ENCODE results near the gene GTPBP6.
"Not testable (repeated sequence)": the region's sequence is repeated elsewhere in the genome, so short reads cannot be mapped to it uniquely, and the experiment has no call there.

Gene GTPBP6

DNA sequence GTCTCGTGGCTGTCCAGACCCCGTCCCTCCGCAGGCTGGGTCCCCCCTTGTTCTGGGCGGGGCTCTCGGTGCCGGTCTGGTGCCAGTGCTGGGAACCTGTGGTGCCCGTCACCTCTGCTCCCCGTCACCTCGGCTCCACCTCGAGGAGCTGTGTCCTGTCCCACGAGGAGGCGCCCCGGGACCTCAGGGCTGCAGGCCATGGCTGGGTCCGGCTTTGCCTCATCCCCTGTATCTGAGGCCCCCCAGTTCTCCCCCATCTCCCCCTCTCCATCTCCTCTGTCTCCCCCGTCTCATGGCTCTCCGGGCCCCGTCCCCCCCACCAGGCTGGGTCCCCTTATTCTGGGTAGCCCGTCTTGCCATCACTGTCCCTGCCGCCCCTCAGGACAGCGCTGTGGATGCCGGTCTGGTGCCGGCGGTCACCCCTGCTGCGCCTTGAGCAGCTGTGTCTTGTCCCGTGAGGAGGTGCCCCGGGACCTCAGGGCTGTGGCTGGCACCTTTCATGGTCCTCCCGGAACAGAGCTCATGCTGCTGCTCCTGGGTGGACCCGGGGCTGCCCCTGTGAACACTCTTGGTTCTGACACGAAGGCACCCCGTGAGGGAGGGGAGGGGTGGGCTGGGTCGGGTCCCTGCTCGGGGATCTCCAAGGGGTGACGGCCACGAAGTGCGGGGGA, 13.4 kb upstream of the GTPBP6 start:
- H3K4me1 ChIP-seq (ENCODE audit: control insufficient read depth, low read depth, low read length), result no peaks in the 10 kb centered on the region
- peaks cover 5% of the 10 kb centered on the region for H3K27me3 ChIP-seq (ENCODE audit: control insufficient read depth, insufficient read depth, low read length)
- H3K9me3 ChIP-seq (ENCODE audit: control insufficient read depth, low read depth, low read length), result no peaks in the 10 kb centered on the region
- peak overlapping the region; percentile 22 for H3K4me3 ChIP-seq (ENCODE audit: low read length)
- no peaks in the 10 kb centered on the region for H3K36me3 ChIP-seq (ENCODE audit: control insufficient read depth, low read depth, low read length)
- no peak overlapping the region for H3K27ac ChIP-seq (ENCODE audit: low read length)
- no peak overlapping the region for H3K9ac ChIP-seq (ENCODE audit: low read length)

DNA sequence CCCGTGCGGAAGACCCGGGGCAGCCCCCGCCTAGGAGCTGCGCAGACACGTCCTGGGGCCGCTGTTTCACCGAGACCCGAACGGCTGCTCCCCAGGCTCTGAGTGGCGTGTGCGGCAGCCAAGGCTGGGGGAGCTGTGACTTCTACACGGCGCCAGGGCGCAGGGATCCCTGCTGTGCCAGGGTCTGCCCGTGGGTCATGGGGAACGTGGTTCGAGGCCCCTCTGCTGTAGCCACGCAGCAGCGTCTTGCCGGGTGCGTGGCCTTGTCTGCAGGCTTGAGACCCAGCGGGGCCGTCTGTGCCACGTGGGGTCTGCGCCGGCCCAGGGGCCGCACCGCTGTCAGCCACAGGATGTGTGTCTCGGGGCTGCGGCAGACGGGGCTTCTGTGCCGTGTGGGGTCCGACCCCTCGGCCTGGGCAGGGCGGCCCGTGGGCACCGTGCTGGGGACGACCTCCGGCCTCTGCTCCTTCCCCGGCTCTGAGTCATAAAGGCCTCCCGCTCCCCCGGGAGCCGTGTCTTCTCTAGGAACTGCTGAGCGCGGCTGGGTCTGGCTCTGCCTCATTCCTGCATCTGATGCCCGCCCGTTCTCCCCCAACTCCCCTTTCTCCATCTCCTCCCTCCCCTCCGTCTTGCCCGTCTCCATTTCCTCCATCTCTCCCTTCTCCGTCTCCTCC, 12.7 kb upstream of the GTPBP6 start:
- Histone ChIP-seq H3K9ac (ENCODE audit: low read length) (peak overlapping the region; percentile 17), H3K36me3 (ENCODE audit: control insufficient read depth, low read depth, low read length) (no peaks in the 10 kb centered on the region), H3K27me3 (ENCODE audit: control insufficient read depth, insufficient read depth, low read length) (peaks cover 5% of the 10 kb centered on the region), H3K4me3 (ENCODE audit: low read length) (peak overlapping the region; percentile 22), H3K4me1 (ENCODE audit: control insufficient read depth, low read depth, low read length) (no peaks in the 10 kb centered on the region), H3K27ac (ENCODE audit: low read length) (no peak overlapping the region), H3K9me3 (ENCODE audit: control insufficient read depth, low read depth, low read length) (no peaks in the 10 kb centered on the region)

DNA sequence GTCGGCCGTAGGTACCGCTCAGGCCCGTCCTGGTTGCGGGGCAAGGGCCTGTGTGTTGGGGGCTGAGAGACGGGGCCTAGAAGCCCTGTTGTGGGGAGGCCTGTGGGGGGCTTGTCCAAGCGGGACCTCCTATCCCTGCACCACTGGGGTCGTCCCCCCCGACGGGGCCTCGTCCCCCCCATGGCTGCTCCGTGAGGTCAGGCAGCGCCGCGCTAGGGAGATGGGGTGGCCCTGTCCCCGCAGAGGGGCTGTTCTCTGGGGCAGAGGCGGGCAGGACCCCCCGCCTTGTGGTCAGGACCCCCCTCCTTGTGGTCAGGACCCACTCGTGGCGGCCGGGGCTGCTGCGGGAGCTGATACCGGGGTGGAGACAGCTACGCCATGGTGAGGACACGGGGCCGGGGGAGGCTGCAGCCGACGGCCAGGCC, 12.1 kb upstream of the GTPBP6 start:
- Histone ChIP-seq H3K27me3 (ENCODE audit: control insufficient read depth, insufficient read depth, low read length) (peaks cover 5% of the 10 kb centered on the region), H3K27ac (ENCODE audit: low read length) (no peak overlapping the region), H3K9ac (ENCODE audit: low read length) (no peak overlapping the region), H3K4me3 (ENCODE audit: low read length) (no peak overlapping the region), H3K4me1 (ENCODE audit: control insufficient read depth, low read depth, low read length) (no peaks in the 10 kb centered on the region), H3K36me3 (ENCODE audit: control insufficient read depth, low read depth, low read length) (no peaks in the 10 kb centered on the region), H3K9me3 (ENCODE audit: control insufficient read depth, low read depth, low read length) (no peaks in the 10 kb centered on the region)

DNA sequence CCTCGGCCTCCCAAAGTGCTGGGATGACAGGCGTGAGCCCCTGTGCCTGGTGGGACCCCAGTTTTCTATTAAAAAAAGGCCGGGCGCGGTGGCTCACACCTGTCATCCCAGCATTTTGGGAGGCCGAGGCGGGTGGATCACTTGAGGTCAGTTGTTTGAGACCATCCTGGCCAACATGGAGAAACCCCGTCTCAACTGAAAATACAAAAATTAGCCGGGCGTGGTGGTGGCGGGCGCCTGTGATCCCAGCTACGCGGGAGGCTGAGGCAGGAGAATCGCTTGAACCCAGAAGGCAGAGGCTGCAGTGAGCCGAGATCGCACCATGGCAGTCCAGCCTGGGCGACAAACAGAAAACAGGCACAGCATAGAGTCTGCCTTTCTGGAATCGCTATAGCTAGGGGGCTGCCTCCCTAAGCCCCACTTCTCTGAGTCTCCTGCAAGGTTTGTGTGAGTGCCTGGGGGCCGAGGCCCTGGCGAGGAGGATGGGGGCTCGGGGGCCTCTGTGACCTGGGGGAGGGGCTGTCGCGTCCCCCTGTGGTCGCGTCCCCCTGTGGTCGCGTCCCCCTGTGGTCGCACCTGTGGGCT, 11.6 kb upstream of the GTPBP6 start:
- H3K27ac ChIP-seq (ENCODE audit: low read length); H3K9me3 ChIP-seq (ENCODE audit: control insufficient read depth, low read depth, low read length); H3K9ac ChIP-seq (ENCODE audit: low read length): not testable (repeated sequence)

DNA sequence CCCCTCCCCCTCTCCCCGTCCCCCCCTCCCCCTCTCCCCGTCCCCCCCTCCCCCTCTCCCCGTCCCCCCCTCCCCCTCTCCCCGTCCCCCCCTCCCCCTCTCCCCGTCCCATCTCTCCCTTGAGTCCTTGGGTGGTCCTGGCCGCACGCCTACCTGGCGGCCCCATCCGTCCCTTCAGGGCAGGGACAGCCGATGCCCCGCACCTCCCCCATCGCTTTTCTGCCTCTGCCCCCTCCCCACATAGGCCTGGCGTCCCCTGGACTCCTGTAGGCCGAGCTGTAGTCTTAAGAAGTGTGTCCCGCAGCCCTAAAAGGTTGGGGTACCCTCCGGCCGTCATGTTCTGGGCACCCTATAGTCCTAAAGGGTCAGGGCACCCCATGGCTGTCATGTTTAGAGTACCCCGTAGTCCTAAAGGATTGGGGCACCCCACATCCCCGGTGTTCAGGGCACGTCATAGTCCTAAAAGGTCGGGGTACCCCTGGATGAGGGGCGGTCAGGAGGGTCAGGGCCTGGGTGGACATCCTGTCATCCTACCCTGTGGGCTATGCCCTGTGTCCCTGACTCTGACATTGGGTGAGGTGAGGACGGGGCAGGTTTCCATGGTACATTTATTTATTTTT, 10.8 kb upstream of the GTPBP6 start:
- H3K4me3 ChIP-seq (ENCODE audit: low read length), result no peak overlapping the region
- no peaks in the 10 kb centered on the region for H3K9me3 ChIP-seq (ENCODE audit: control insufficient read depth, low read depth, low read length)
- no peak overlapping the region for H3K27ac ChIP-seq (ENCODE audit: low read length)
- H3K4me1 ChIP-seq (ENCODE audit: control insufficient read depth, low read depth, low read length), result no peaks in the 10 kb centered on the region
- no peak overlapping the region for H3K9ac ChIP-seq (ENCODE audit: low read length)
- H3K27me3 ChIP-seq (ENCODE audit: control insufficient read depth, insufficient read depth, low read length), result peaks cover 5% of the 10 kb centered on the region
- H3K36me3 ChIP-seq (ENCODE audit: control insufficient read depth, low read depth, low read length), result no peaks in the 10 kb centered on the region

More for the DNA sequence above, 11.6 kb upstream of the GTPBP6 start:
- not testable (repeated sequence) for H3K27me3 ChIP-seq (ENCODE audit: control insufficient read depth, insufficient read depth, low read length); H3K4me1 ChIP-seq (ENCODE audit: control insufficient read depth, low read depth, low read length); H3K36me3 ChIP-seq (ENCODE audit: control insufficient read depth, low read depth, low read length); H3K4me3 ChIP-seq (ENCODE audit: low read length)

DNA sequence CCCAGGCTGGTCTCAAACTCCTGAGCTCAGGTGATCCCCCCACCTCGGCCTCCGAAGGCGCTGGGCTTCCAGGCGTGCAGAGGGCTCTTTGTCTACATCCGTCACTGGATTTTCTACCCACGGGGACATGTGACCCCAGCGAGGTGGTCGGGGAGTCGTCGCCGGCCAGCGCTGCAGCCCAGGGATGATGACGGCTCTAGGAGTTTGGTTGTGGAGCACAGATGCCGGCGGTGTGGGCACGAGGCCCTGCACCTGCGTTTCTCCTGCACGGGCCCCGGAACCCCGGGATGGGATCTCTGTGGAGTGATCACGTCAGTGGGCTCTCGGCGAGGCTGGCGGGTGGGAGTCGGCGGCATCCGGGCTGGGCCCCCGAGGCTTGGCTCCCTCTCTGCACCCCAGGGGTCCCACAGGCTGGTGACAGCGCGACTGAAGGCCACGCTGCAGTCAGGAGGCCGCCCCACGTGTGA, 9.1 kb upstream of the GTPBP6 start:
- no peak overlapping the region for H3K4me3 ChIP-seq (ENCODE audit: low read length)
- H3K4me1 ChIP-seq (ENCODE audit: control insufficient read depth, low read depth, low read length), result no peaks in the 10 kb centered on the region
- H3K27me3 ChIP-seq (ENCODE audit: control insufficient read depth, insufficient read depth, low read length), result peaks cover 5% of the 10 kb centered on the region
- no peaks in the 10 kb centered on the region for H3K9me3 ChIP-seq (ENCODE audit: control insufficient read depth, low read depth, low read length)
- H3K36me3 ChIP-seq (ENCODE audit: control insufficient read depth, low read depth, low read length), result no peaks in the 10 kb centered on the region
- H3K27ac ChIP-seq (ENCODE audit: low read length), result no peak overlapping the region
- no peak overlapping the region for H3K9ac ChIP-seq (ENCODE audit: low read length)

DNA sequence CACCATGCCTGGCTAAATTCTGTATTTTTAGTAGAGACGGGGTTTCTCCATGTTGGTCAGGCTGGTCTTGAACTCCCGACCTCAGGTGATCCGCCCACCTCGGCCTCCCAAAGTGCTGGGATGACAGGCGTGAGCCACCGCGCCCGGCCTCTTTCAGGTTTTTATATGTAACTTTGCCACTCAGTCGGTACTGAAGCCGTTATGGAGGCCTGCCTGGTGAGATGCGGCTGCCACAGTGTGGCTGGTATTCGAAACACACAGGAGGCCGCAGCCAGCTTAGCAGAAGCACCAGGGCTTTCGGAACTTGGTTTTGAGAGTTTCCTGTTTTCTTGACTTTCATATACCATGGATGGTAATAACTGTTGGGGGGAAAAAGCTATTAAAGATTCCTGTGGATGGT, 6.1 kb upstream of the GTPBP6 start:
- not testable (repeated sequence) for H3K4me1 ChIP-seq (ENCODE audit: control insufficient read depth, low read depth, low read length); H3K36me3 ChIP-seq (ENCODE audit: control insufficient read depth, low read depth, low read length); H3K27me3 ChIP-seq (ENCODE audit: control insufficient read depth, insufficient read depth, low read length); H3K27ac ChIP-seq (ENCODE audit: low read length); H3K4me3 ChIP-seq (ENCODE audit: low read length); H3K9me3 ChIP-seq (ENCODE audit: control insufficient read depth, low read depth, low read length); H3K9ac ChIP-seq (ENCODE audit: low read length)

DNA sequence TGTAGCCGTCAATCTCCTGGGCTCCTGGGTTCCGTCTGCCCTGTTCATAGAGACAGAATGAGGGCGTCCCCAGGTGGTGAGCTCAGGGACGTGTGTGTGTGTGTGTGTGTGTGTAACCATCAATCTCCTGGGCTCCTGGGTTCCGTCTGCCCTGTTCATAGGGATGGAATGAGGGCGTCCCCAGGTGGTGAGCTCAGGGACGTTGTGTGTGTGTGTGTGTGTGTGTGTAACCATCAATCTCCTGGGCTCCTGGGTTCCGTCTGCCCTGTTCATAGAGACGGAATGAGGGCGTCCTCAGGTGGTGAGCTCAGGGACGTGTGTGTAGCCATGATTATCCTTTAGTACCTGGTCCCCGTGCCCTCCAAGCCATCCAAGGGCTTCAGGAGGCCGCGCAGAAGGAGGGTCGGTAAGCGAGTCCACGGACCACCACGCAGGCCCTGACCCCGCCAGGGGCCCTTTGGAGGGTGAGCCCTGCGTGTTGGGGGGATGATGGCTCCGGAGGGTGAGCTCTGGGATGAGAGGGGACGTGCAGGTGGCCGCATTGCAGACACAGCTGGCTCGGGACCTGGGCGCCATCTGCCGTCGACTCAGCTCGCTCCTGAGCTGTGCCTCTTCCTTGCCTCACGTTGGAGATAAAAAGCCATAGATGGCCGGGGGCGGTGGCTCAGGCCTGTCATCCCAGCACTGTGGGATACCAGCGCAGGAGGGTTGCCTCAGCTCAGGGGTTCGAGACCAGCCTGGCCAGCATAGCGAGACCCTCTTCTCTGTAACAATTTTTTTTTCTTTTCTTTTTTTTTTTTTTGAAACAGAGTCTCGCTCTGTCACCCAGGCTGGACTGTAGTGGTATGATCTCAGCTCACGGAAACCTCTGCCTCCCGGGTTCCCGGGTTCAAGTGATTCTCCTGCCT, 5.4 kb upstream of the GTPBP6 start:
- Histone ChIP-seq H3K9me3 (ENCODE audit: control insufficient read depth, low read depth, low read length) (no peaks in the 10 kb centered on the region), H3K27me3 (ENCODE audit: control insufficient read depth, insufficient read depth, low read length) (no peaks in the 10 kb centered on the region), H3K36me3 (ENCODE audit: control insufficient read depth, low read depth, low read length) (no peaks in the 10 kb centered on the region), H3K4me3 (ENCODE audit: low read length) (peak overlapping the region; percentile 45), H3K27ac (ENCODE audit: low read length) (no peak overlapping the region), H3K4me1 (ENCODE audit: control insufficient read depth, low read depth, low read length) (no peaks in the 10 kb centered on the region), H3K9ac (ENCODE audit: low read length) (no peak overlapping the region)

DNA sequence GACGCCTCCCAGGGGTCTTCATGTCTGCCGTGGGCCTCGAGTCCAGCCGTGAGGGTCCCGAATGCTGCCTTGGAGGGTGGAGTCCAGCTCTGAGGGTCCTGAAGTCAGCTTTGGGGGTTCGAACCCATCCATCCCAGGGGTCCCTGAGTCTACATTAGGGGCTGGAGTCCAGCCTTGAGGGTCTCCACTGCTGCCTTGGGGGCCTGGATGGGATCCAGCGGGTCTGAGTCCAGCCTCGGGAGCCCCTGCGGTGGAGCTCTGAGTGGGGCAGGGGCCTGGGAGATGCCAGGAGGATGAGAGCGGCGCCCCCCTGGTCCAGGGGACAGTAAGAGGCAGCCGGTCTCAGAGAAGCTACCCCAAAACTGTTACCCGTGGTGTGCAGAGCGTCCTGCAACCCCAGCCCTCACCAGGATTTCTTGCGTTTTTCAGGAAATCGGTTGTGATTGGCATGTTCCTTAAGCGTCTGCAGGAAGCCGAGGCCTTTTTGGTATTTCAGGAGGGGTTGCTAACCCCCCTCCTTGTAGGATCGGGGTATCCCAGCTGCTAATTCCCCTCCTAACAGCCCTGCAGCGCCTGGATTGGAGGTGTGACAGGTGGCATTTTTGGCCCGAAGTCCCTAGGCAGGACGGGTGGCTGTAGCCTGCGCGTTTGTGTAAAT, 1.7 kb upstream of the GTPBP6 start:
- Histone ChIP-seq H3K27ac (ENCODE audit: low read length) (no peak overlapping the region), H3K9me3 (ENCODE audit: control insufficient read depth, low read depth, low read length) (no peaks in the 10 kb centered on the region), H3K9ac (ENCODE audit: low read length) (peak overlapping the region; percentile 87)

DNA sequence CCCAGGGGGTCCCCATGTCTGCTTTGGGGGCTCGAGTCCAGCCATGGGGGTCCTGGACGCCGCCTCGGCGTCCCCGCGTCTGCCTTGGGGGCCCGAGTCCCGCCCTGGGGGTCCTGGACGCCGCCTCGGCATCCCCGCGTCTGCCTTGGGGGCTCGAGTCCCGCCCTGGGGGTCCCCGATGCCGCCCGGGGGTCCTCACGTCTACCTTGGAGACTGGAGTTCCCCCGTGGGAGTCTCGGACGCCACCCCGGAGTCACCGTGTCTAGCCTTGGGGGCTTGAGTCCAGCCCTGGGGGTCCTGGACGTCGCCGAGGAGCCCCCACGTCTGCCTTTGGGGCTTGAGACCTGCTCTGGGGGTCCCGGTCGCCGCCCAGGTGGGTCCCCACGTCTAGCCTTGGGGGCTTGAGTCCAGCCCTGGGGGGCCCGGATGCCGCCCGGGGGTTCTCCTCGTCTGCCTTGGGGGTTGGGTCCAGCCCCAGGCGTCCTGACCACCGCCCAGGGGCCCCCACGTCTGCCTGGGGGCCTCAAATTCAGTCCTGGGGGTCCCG, 1.1 kb upstream of the GTPBP6 start:
- H3K36me3 ChIP-seq (ENCODE audit: control insufficient read depth, low read depth, low read length), result peaks cover 16% of the 10 kb centered on the region
- H3K27ac ChIP-seq (ENCODE audit: low read length), result no peak overlapping the region

More for the DNA sequence above, 1.7 kb upstream of the GTPBP6 start:
- no peaks in the 10 kb centered on the region for H3K27me3 ChIP-seq (ENCODE audit: control insufficient read depth, insufficient read depth, low read length)
- H3K4me1 ChIP-seq (ENCODE audit: control insufficient read depth, low read depth, low read length), result no peaks in the 10 kb centered on the region
- peaks cover 10% of the 10 kb centered on the region for H3K36me3 ChIP-seq (ENCODE audit: control insufficient read depth, low read depth, low read length)
- H3K4me3 ChIP-seq (ENCODE audit: low read length), result peak overlapping the region; percentile 76

More for the DNA sequence above, 1.1 kb upstream of the GTPBP6 start:
- H3K9ac ChIP-seq (ENCODE audit: low read length), result peak overlapping the region; percentile 87
- peak overlapping the region; percentile 76 for H3K4me3 ChIP-seq (ENCODE audit: low read length)
- H3K9me3 ChIP-seq (ENCODE audit: control insufficient read depth, low read depth, low read length), result no peaks in the 10 kb centered on the region
- no peaks in the 10 kb centered on the region for H3K4me1 ChIP-seq (ENCODE audit: control insufficient read depth, low read depth, low read length)
- H3K27me3 ChIP-seq (ENCODE audit: control insufficient read depth, insufficient read depth, low read length), result no peaks in the 10 kb centered on the region

All from iPS-18a (cell line).